ENCODE data around the gene GABRG3. TPM values are rescaled to one million over a fixed set of nuclear protein-coding genes. Genes with fewer than 3 reads are reported as not detected.

GABRG3 gene
- total and polyA plus RNA-seq, 2 experiments from 2014 or later: 0.10 to 1.4 TPM

GRCh38 chr15:27399241-27399640, 428.3 kb downstream of the GABRG3 start (continued):
- TF ChIP-seq EZH2 (IDR thresholded peaks at IDR 0.05; ENCODE audit: low read depth, unreplicated experiment): no peak
- TF ChIP-seq ZNF462 (CRISPR knock-in tag; IDR thresholded peaks at IDR 0.05): no peak
- no peak for TF ChIP-seq EZH2phosphoT487 (IDR thresholded peaks at IDR 0.05; ENCODE audit: unreplicated experiment)
- no peak for TF ChIP-seq CTCF (conservative IDR thresholded peaks at IDR 0.05; ENCODE audit: low read depth in 2 of 2)

GRCh38 chr15:27401471-27401870, 430.5 kb downstream of the GABRG3 start:
- H3F3A ChIP-seq (replicated peaks; ENCODE audit: low read depth): no peaks in the 10 kb centered on the region
- no peak overlapping the region for H3K27ac ChIP-seq (ENCODE audit: low read depth)
- no peaks in the 10 kb centered on the region for H4K20me1 ChIP-seq (replicated peaks; ENCODE audit: insufficient read depth)
- no peak overlapping the region for H3K4me3 ChIP-seq
- Mint-ChIP-seq H3K4me3 (no peak overlapping the region), H3K36me3 (ENCODE audit: low read depth) (no peaks in the 10 kb centered on the region), H3K27me3 (ENCODE audit: insufficient read depth, low read depth, poor library complexity) (no peaks in the 10 kb centered on the region), H3K4me1 (peaks cover 16% of the 10 kb centered on the region), H3K9me3 (no peaks in the 10 kb centered on the region; the same call in 2 of the 3 replicates), H3K27ac (no peak overlapping the region)
- H3K36me3 ChIP-seq (ENCODE audit: insufficient read depth): no peaks in the 10 kb centered on the region
- H3K4me1 ChIP-seq (ENCODE audit: insufficient read depth): peaks cover 15% of the 10 kb centered on the region
- ATAC-seq (no peak), DNase-seq (ENCODE audit: low spot score) (no peak)
- H3K79me2 ChIP-seq (replicated peaks; ENCODE audit: insufficient read depth): no peaks in the 10 kb centered on the region
- H2AFZ ChIP-seq: no peak overlapping the region
- H3K4me2 ChIP-seq: no peak overlapping the region
- no peaks in the 10 kb centered on the region for H3K27me3 ChIP-seq (ENCODE audit: insufficient read depth)
- no peaks in the 10 kb centered on the region; the same call in 1 of the 2 replicates for H3K9me2 ChIP-seq (ENCODE audit: insufficient read depth)
- TF ChIP-seq EZH2 (IDR thresholded peaks at IDR 0.05; ENCODE audit: low read depth, unreplicated experiment) (no peak), REST (IDR thresholded peaks at IDR 0.05; ENCODE audit: unreplicated experiment) (no peak), ZNF331 (CRISPR knock-in tag; IDR thresholded peaks at IDR 0.05; ENCODE audit: low read depth) (no peak), ETS1 (IDR thresholded peaks at IDR 0.05) (no peak), CREB1 (CRISPR knock-in tag; IDR thresholded peaks at IDR 0.05; ENCODE audit: low read depth) (no peak)

Measured in GM23338 (cell line).